Measurements from ENCODE around the gene PHYHIPL. TPM values are rescaled to one million over a fixed set of nuclear protein-coding genes. Genes with fewer than 3 reads are reported as not detected.

The PHYHIPL gene
- total RNA-seq (10 to 100 TPM in 7 of 9 donors, 1 to 10 TPM in 2; 3.2 to 59.5 (median 28.4) TPM), polyA plus RNA-seq (10 to 100 TPM in 2 of 3 donors, 1 to 10 TPM in 1; 7.2 to 20.0 (median 13.7) TPM)
- long read RNA-seq, donor 1: 0 reads
- long read RNA-seq, donor 2, partial matches to known transcripts: 0 of 1 reads
- long read RNA-seq, donor 2, other reads (novel, unspliced or antisense): 0 of 1 reads
- long read RNA-seq, donor 3, partial matches to known transcripts: 0 of 1 reads
- long read RNA-seq, donor 3, other reads (novel, unspliced or antisense): 0 of 1 reads
- long read RNA-seq, donor 4, transcript PHYHIPL-202 (5 exons, 3,578 nt): major isoform, 8 of 11 reads
- long read RNA-seq, donor 4, partial matches to known transcripts: 2 of 11 reads
- long read RNA-seq, donor 4, other reads (novel, unspliced or antisense): 1 of 11 reads
- long read RNA-seq, donor 5, transcript PHYHIPL-202 (5 exons, 3,578 nt): major isoform, 46 of 52 reads
- long read RNA-seq, donor 5, partial matches to known transcripts: 3 of 52 reads
- long read RNA-seq, donor 5, other reads (novel, unspliced or antisense): 2 of 52 reads
- long read RNA-seq, donor 6, transcript PHYHIPL-202 (5 exons, 3,578 nt): major isoform, 19 of 23 reads
- long read RNA-seq, donor 6, partial matches to known transcripts: 0 of 23 reads
- long read RNA-seq, donor 6, other reads (novel, unspliced or antisense): 4 of 23 reads
- long read RNA-seq, donor 7, partial matches to known transcripts: 0 of 1 reads
- long read RNA-seq, donor 7, other reads (novel, unspliced or antisense): 0 of 1 reads
- long read RNA-seq, donor 8: 0 reads
- long read RNA-seq, donor 9, partial matches to known transcripts: 0 of 1 reads
- long read RNA-seq, donor 9, other reads (novel, unspliced or antisense): 0 of 1 reads
- long read RNA-seq, donor 10, partial matches to known transcripts: 0 of 3 reads
- long read RNA-seq, donor 10, other reads (novel, unspliced or antisense): 0 of 3 reads

DNA sequence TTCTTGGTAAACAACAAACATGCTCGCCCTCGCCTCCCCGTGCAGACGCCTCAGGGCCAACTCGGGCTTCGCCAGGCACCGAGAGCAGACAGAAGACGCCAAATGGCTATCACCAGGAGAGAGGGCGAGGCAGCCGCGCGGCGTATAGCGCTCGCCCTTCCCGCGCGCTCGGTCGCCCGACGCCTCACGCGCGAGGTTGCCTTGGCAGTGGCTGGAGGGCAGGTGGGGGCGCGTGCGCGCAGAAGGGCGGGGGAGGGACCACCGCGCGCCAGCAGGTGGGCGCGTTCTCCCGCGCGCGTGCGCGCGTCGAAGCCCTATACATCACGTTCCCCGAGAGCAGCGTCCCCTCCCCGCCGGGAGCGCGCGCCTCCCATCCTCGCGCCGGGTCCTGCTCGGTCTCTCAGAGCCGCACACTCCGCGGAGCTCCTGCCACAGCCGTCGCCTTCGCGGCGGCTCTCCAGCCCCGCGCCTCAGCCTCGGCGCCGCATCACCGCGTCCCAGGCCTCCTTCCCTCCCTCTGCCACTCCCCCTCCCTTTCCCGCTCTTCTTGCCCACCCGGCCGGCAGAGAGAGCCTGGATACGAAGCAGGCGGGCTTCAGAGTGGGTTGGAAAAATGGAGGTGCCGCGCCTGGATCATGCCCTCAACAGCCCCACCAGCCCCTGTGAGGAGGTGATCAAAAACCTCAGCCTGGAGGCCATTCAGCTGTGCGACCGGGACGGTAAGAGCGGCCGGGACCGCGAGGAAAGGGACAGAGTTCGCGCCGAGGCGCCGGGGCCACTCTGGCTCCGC lies at the start of gene PHYHIPL:
Gene PHYHIPL (plus strand): TSS at position 403 of the 790 bp plus-strand sequence. CDS start 211 bp downstream, at position 614.
- Histone ChIP-seq H3K27ac (peak within 1 kb of the TSS in 4 of 5 donors; percentile 54 to 83 (median 68)), H3K27me3 (no peaks in the 10 kb centered on the region), H3K9me3 (replicated peaks in 1 of 3) (no peaks in the 10 kb centered on the region), H3K4me3 (peak within 1 kb of the TSS; percentile 4 to 67 (median 44)), H3K36me3 (replicated peaks in 1 of 2) (no peaks in the 10 kb centered on the region), H3K4me1 (replicated peaks in 1 of 2) (peaks cover 0 to 5% of the 10 kb centered on the region in 2 donors)
- WGBS, 4 donors: 1 to 2% (median 1%) methylated on average over 21 to 89 of the region's 90 CpGs; no CpG with 5 or more reads in 1 of the 4 donors
- peak in 1 of 2 donors; percentile 30 for TF ChIP-seq POLR2A (IDR thresholded peaks at IDR 0.05)
- TF ChIP-seq, protein P1, sequence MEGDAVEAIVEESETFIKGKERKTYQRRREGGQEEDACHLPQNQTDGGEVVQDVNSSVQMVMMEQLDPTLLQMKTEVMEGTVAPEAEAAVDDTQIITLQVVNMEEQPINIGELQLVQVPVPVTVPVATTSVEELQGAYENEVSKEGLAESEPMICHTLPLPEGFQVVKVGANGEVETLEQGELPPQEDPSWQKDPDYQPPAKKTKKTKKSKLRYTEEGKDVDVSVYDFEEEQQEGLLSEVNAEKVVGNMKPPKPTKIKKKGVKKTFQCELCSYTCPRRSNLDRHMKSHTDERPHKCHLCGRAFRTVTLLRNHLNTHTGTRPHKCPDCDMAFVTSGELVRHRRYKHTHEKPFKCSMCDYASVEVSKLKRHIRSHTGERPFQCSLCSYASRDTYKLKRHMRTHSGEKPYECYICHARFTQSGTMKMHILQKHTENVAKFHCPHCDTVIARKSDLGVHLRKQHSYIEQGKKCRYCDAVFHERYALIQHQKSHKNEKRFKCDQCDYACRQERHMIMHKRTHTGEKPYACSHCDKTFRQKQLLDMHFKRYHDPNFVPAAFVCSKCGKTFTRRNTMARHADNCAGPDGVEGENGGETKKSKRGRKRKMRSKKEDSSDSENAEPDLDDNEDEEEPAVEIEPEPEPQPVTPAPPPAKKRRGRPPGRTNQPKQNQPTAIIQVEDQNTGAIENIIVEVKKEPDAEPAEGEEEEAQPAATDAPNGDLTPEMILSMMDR (IDR thresholded peaks at IDR 0.05): no peak
- intact Hi-C loops (cut with DNase I): loop anchor here in 1 of 2 donors (10.0 kb wide), 1 partner anchor 222 kb away; no protein-coding TSS in a partner anchor
- peak; percentile 34 to 72 (median 52) for DNase-seq

DNA sequence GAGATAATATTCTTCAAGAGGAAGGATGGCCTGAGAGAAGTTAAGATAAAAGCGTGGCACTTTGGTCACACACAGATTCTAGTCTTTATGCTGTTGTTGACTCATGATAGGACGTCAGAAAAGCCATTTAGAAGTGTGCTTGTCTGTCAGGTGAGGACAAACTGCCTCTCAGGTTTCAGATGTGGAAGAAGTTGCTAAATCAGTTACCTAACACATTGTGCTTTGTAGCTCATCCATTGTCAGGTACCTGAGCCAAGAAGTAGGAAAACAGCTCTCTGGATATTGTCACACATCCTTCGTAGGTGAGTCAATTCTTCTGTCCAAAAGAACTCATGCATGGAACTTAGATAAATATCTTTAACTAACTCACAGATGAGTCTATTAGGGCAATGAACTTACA lies 49.5 kb upstream of the PHYHIPL start:
- intact Hi-C loops (cut with DNase I): no loop called here
- no peak for TF ChIP-seq POLR2A (IDR thresholded peaks at IDR 0.05)
- TF ChIP-seq, protein P1 (IDR thresholded peaks at IDR 0.05): no peak

DNA sequence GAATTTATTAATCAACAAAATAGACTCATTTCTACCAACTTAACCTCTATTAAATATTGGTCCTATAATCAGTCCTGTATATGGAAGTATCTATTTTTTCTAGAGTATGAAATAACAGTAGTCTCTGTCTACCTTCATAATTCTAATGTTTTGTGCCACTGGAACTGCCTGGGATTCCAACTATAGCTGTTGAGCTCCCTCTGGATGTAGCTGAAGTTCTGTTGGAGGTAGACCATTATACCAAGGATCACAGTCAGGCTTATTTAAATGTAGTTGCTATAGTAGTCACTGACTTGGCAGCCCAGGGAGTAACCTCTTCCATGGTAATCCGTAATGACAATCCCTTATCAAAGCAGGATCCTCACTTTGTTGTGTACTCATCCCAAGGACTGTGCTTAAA lies 48.5 kb upstream of the PHYHIPL start:
- Histone ChIP-seq H3K4me1 (replicated peaks in 1 of 2) (peaks cover under 1 to 3% of the 10 kb centered on the region in 2 donors), H3K9me3 (replicated peaks in 1 of 3) (no peaks in the 10 kb centered on the region), H3K27ac (no peak overlapping the region), H3K27me3 (no peaks in the 10 kb centered on the region), H3K36me3 (replicated peaks in 1 of 2) (no peaks in the 10 kb centered on the region), H3K4me3 (no peak overlapping the region)
- no peak for DNase-seq
- intact Hi-C loops (cut with DNase I): no loop called here
- 62 to 88% (median 80%) methylated on average over 1 of the region's 1 CpG for WGBS, 4 donors
- TF ChIP-seq POLR2A (IDR thresholded peaks at IDR 0.05): no peak
- TF ChIP-seq, protein P1 (IDR thresholded peaks at IDR 0.05): no peak

More for the DNA sequence above, 49.5 kb upstream of the PHYHIPL start:
- no peak overlapping the region for H3K27ac ChIP-seq
- DNase-seq: no peak
- no peaks in the 10 kb centered on the region for H3K27me3 ChIP-seq
- H3K4me3 ChIP-seq: no peak overlapping the region
- H3K4me1 ChIP-seq (replicated peaks in 1 of 2): peaks cover 0 to 3% of the 10 kb centered on the region in 2 donors
- no peaks in the 10 kb centered on the region for H3K9me3 ChIP-seq (replicated peaks in 1 of 3)
- H3K36me3 ChIP-seq (replicated peaks in 1 of 2): no peaks in the 10 kb centered on the region
- 66 to 77% (median 72%) methylated on average over 3 of the region's 3 CpGs for WGBS, 4 donors
